ENCODE results near the gene ADAMTS5. TPM values are rescaled to one million over a fixed set of nuclear protein-coding genes. Genes with fewer than 3 reads are reported as not detected.

The ADAMTS5 gene
- total RNA-seq, 1 donor from 2014 or later: 14.1 TPM

DNA sequence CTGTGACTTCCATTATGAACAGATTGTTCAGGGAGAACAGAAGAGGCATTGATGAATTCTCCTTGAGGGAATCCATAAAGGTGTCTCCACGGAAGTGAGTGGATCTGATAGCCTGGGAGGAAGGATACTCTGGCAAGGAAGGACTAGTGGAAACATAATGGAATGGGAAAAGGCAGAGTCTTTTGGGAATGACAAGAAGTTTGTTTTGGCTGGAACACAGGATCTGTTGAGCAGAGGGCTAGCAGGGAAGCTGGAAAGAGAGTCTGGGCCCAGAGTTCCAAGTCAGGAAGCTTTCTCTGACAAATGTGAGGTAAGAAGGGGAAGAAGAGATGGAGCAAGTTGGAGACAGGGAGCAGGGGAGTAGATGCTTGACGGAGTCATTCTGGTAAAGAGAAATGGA is 8.1 kb downstream of the ADAMTS5 start:
- H3K27ac Mint-ChIP-seq (ENCODE audit: unreplicated experiment): no peak overlapping the region
- DNase-seq (ENCODE audit: low read depth) (no peak), FAIRE-seq (no peak)
- Histone ChIP-seq H4K20me1 (ENCODE audit: insufficient read depth, low read length) (no peaks in the 10 kb centered on the region), H3K36me3 (ENCODE audit: insufficient read depth, low read length) (no peaks in the 10 kb centered on the region), H3K4me1 (ENCODE audit: insufficient read depth, low read length) (no peaks in the 10 kb centered on the region), H3K9ac (ENCODE audit: low read length) (no peak overlapping the region), H3K9me3 (ENCODE audit: insufficient read depth, low read depth, low read length) (no peaks in the 10 kb centered on the region), H3K79me2 (ENCODE audit: insufficient read depth, low read length) (no peaks in the 10 kb centered on the region), H3K4me3 (ENCODE audit: insufficient read depth, low read depth, low read length) (no peak overlapping the region), H2AFZ (ENCODE audit: low read depth, low read length) (no peak overlapping the region), H3K27ac (ENCODE audit: low read depth, low read length) (no peak overlapping the region), H3K27me3 (ENCODE audit: insufficient read depth, low read length) (no peaks in the 10 kb centered on the region), H3K4me2 (ENCODE audit: low read length) (no peak overlapping the region)
- H3K9me3 Mint-ChIP-seq (ENCODE audit: unreplicated experiment): no peaks in the 10 kb centered on the region
- H3K36me3 Mint-ChIP-seq (ENCODE audit: low read depth, unreplicated experiment): peaks cover 4% of the 10 kb centered on the region
- no peak overlapping the region for H3K4me3 Mint-ChIP-seq (ENCODE audit: unreplicated experiment)
- no peaks in the 10 kb centered on the region for H3K4me1 Mint-ChIP-seq (ENCODE audit: low read depth, unreplicated experiment)
- peaks cover 8% of the 10 kb centered on the region for H3K27me3 Mint-ChIP-seq (ENCODE audit: low read depth, unreplicated experiment)
- TF ChIP-seq, protein P1, sequence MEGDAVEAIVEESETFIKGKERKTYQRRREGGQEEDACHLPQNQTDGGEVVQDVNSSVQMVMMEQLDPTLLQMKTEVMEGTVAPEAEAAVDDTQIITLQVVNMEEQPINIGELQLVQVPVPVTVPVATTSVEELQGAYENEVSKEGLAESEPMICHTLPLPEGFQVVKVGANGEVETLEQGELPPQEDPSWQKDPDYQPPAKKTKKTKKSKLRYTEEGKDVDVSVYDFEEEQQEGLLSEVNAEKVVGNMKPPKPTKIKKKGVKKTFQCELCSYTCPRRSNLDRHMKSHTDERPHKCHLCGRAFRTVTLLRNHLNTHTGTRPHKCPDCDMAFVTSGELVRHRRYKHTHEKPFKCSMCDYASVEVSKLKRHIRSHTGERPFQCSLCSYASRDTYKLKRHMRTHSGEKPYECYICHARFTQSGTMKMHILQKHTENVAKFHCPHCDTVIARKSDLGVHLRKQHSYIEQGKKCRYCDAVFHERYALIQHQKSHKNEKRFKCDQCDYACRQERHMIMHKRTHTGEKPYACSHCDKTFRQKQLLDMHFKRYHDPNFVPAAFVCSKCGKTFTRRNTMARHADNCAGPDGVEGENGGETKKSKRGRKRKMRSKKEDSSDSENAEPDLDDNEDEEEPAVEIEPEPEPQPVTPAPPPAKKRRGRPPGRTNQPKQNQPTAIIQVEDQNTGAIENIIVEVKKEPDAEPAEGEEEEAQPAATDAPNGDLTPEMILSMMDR (IDR thresholded peaks at IDR 0.05; ENCODE audit: insufficient read depth, low read depth, low read length): no peak
- no peak for TF ChIP-seq EZH2 (IDR thresholded peaks at IDR 0.05; ENCODE audit: insufficient read depth, low read length)

DNA sequence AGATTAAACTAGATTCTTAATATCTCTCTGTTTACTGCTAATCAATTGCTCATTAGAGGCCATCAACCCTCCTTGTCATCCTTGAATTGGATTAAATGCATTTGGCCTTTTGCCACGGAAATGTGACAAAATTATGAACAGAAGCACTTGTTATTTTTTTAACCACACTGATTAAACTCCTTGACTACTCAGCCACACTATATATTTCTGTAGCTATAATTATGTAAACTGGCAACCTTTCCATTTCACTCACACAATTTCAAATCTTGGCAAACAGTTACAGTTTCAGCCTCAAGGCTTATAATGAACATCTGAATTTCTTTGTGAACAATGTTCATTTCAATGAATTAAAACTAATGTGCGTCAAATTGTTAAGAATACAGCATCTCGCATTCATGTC is 10.1 kb downstream of the ADAMTS5 start:
- Mint-ChIP-seq H3K27me3 (ENCODE audit: low read depth, unreplicated experiment) (peaks cover 5% of the 10 kb centered on the region), H3K27ac (ENCODE audit: unreplicated experiment) (no peak overlapping the region), H3K4me1 (ENCODE audit: low read depth, unreplicated experiment) (no peaks in the 10 kb centered on the region), H3K4me3 (ENCODE audit: unreplicated experiment) (no peak overlapping the region), H3K9me3 (ENCODE audit: unreplicated experiment) (no peaks in the 10 kb centered on the region), H3K36me3 (ENCODE audit: low read depth, unreplicated experiment) (peaks cover 4% of the 10 kb centered on the region)
- no peak overlapping the region for H3K4me3 ChIP-seq (ENCODE audit: insufficient read depth, low read depth, low read length)
- no peaks in the 10 kb centered on the region for H3K27me3 ChIP-seq (ENCODE audit: insufficient read depth, low read length)
- no peaks in the 10 kb centered on the region for H4K20me1 ChIP-seq (ENCODE audit: insufficient read depth, low read length)
- H3K36me3 ChIP-seq (ENCODE audit: insufficient read depth, low read length): no peaks in the 10 kb centered on the region
- no peaks in the 10 kb centered on the region for H3K4me1 ChIP-seq (ENCODE audit: insufficient read depth, low read length)
- H3K9me3 ChIP-seq (ENCODE audit: insufficient read depth, low read depth, low read length): no peaks in the 10 kb centered on the region
- TF ChIP-seq EZH2 (IDR thresholded peaks at IDR 0.05; ENCODE audit: insufficient read depth, low read length): no peak
- TF ChIP-seq, protein P1 (IDR thresholded peaks at IDR 0.05; ENCODE audit: insufficient read depth, low read depth, low read length): no peak
- H2AFZ ChIP-seq (ENCODE audit: low read depth, low read length): no peak overlapping the region
- no peak overlapping the region for H3K4me2 ChIP-seq (ENCODE audit: low read length)
- no peak for FAIRE-seq
- H3K79me2 ChIP-seq (ENCODE audit: insufficient read depth, low read length): no peaks in the 10 kb centered on the region
- no peak overlapping the region for H3K9ac ChIP-seq (ENCODE audit: low read length)
- no peak for DNase-seq (ENCODE audit: low read depth)
- no peak overlapping the region for H3K27ac ChIP-seq (ENCODE audit: low read depth, low read length)

DNA sequence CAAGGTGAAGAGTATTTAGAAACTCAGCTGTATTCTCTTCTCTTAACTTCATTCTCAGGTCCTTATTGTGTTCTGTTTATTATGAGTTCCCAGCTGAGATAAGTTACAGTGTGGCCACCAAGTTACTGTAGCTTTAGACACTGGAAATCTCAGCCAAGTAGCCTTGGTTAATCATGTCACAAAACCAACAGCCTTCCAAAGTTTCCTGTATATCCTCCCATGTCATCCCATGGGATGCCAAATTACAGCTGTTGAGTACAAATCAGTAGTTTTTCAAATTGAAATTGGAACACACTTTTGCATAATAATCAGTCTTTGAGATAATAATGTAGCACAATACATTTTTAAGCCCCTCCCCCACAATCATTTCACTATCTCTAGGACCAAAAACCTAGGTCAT is 10.7 kb downstream of the ADAMTS5 start:
- Histone ChIP-seq H3K4me2 (ENCODE audit: low read length) (no peak overlapping the region), H3K4me3 (ENCODE audit: insufficient read depth, low read depth, low read length) (no peak overlapping the region), H3K9ac (ENCODE audit: low read length) (no peak overlapping the region), H3K36me3 (ENCODE audit: insufficient read depth, low read length) (no peaks in the 10 kb centered on the region), H3K27me3 (ENCODE audit: insufficient read depth, low read length) (no peaks in the 10 kb centered on the region), H3K27ac (ENCODE audit: low read depth, low read length) (no peak overlapping the region), H4K20me1 (ENCODE audit: insufficient read depth, low read length) (no peaks in the 10 kb centered on the region), H3K9me3 (ENCODE audit: insufficient read depth, low read depth, low read length) (no peaks in the 10 kb centered on the region), H3K4me1 (ENCODE audit: insufficient read depth, low read length) (no peaks in the 10 kb centered on the region), H2AFZ (ENCODE audit: low read depth, low read length) (no peak overlapping the region), H3K79me2 (ENCODE audit: insufficient read depth, low read length) (no peaks in the 10 kb centered on the region)
- peaks cover 4% of the 10 kb centered on the region for H3K27me3 Mint-ChIP-seq (ENCODE audit: low read depth, unreplicated experiment)
- H3K9me3 Mint-ChIP-seq (ENCODE audit: unreplicated experiment): no peaks in the 10 kb centered on the region
- no peak overlapping the region for H3K4me3 Mint-ChIP-seq (ENCODE audit: unreplicated experiment)
- no peak for FAIRE-seq
- H3K4me1 Mint-ChIP-seq (ENCODE audit: low read depth, unreplicated experiment): no peaks in the 10 kb centered on the region
- no peak for TF ChIP-seq EZH2 (IDR thresholded peaks at IDR 0.05; ENCODE audit: insufficient read depth, low read length)
- TF ChIP-seq, protein P1 (IDR thresholded peaks at IDR 0.05; ENCODE audit: insufficient read depth, low read depth, low read length): no peak
- DNase-seq (ENCODE audit: low read depth): no peak
- H3K27ac Mint-ChIP-seq (ENCODE audit: unreplicated experiment): no peak overlapping the region
- H3K36me3 Mint-ChIP-seq (ENCODE audit: low read depth, unreplicated experiment): peaks cover 4% of the 10 kb centered on the region

Data from astrocyte (in vitro differentiated cells and primary cell).